ENCODE results near the gene COPE. TPM values are rescaled to one million over a fixed set of nuclear protein-coding genes. Genes with fewer than 3 reads are reported as not detected.
A peak's percentile ranks its signal among the peaks of the same experiment; 100 is the strongest.

The COPE gene
- total and polyA plus RNA-seq, 3 donors from 2014 or later: 343 to 692 (median 490) TPM

DNA sequence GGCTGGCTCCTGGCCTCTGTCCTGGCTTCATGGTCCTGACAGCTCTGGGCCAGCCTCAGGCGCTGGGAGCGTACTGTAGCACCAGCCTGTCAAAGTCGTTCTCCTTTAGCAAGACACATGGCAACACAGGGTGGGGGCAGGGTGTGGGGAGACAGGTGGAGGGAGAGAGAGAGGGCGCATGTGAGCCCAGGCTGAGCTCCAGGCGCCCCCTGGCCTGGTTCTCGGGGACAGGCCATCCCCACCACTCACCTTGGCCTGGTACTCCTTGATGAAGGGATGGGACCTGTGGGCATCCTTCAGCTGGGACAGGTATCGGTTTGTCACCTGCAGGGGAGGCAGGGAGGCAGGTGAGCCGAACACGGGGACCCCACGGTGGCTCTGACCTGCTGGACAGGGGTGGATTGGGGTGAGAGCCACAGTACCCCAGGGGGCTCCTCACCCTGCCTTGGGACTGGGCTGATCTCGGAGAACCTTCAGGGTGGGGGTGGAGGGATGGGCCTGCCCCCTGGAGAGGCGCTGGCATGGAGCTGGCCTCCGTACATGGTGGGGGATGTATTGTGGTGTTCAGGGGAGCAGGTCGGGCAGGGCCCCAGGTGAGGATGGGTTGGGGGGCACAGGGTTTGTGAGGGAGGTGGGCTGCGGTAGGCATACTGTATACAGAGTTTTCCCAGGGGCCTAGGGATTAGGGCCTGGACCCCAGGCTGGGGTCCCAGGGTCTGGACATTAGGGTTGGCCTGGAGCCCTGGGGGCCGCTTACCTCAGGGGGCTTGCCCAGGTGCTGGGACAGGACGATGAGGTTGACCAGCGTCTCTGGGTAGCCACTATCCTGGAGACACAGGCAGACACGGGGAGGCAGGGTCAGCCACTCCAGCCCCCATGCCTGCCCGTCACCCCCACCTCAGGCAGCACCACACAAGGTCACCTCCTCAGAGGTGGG lies 19.3 kb downstream of the COPE start:
- no peak overlapping the region for H3K27ac ChIP-seq
- WGBS, 2 donors: 81 to 85% methylated on average over 7 to 19 of the region's 20 CpGs
- no peaks in the 10 kb centered on the region for H3K27me3 ChIP-seq
- H3K4me3 ChIP-seq: no peak overlapping the region
- TF ChIP-seq POLR2A (IDR thresholded peaks at IDR 0.05): no peak
- TF ChIP-seq, protein P1, sequence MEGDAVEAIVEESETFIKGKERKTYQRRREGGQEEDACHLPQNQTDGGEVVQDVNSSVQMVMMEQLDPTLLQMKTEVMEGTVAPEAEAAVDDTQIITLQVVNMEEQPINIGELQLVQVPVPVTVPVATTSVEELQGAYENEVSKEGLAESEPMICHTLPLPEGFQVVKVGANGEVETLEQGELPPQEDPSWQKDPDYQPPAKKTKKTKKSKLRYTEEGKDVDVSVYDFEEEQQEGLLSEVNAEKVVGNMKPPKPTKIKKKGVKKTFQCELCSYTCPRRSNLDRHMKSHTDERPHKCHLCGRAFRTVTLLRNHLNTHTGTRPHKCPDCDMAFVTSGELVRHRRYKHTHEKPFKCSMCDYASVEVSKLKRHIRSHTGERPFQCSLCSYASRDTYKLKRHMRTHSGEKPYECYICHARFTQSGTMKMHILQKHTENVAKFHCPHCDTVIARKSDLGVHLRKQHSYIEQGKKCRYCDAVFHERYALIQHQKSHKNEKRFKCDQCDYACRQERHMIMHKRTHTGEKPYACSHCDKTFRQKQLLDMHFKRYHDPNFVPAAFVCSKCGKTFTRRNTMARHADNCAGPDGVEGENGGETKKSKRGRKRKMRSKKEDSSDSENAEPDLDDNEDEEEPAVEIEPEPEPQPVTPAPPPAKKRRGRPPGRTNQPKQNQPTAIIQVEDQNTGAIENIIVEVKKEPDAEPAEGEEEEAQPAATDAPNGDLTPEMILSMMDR (IDR thresholded peaks at IDR 0.05): no peak
- no peaks in the 10 kb centered on the region for H3K36me3 ChIP-seq (ENCODE audit: low read depth, missing control alignments)
- no peaks in the 10 kb centered on the region for H3K9me3 ChIP-seq
- peaks cover 13% of the 10 kb centered on the region for H3K4me1 ChIP-seq
- intact Hi-C loops (cut with DNase I; ENCODE audit: low total_unique reads): no loop called here
- no peak for DNase-seq

GRCh38 chr19:18898607-18899408 lies 20.4 kb downstream of the COPE start:
- WGBS, 2 donors: 69 to 76% methylated on average over 16 to 18 of the region's 18 CpGs
- H3K4me3 ChIP-seq: no peak overlapping the region
- intact Hi-C loops (cut with DNase I; ENCODE audit: low total_unique reads): no loop called here
- no peak for DNase-seq
- peaks cover 21% of the 10 kb centered on the region for H3K4me1 ChIP-seq
- H3K27me3 ChIP-seq: no peaks in the 10 kb centered on the region
- TF ChIP-seq POLR2A (IDR thresholded peaks at IDR 0.05): no peak
- TF ChIP-seq, protein P1 (IDR thresholded peaks at IDR 0.05): no peak
- no peaks in the 10 kb centered on the region for H3K36me3 ChIP-seq (ENCODE audit: low read depth, missing control alignments)
- H3K27ac ChIP-seq: peak overlapping the region in 1 of 2 donors; percentile 56
- H3K9me3 ChIP-seq: no peaks in the 10 kb centered on the region

DNA sequence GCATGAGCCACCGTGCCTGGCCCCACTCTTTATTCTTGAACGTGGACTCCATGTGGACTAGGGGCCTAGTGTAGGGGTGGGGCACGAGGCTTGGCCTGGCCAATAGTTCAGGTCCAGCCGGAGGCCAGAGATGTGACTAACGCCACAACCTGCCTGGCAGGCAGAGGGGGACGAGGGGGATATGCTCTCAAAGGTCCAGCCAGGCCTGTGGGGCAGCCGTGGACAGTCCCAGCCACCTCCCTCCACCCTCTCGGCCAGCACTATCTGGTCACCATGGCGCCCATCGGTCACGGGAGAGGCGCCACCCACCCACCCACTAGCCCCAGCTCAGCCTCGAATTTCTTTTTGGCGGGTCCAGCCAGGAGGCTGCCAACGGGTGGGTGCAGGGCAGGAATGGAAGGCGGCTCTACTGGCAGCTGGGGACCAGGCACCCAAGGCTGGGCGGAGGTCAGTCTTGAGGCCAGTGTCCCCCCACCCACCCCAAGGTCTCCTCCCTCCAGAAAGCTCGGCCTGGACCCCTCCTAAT lies 21.0 kb downstream of the COPE start:
- Histone ChIP-seq H3K27ac (peak overlapping the region in 1 of 2 donors; percentile 56), H3K27me3 (no peaks in the 10 kb centered on the region), H3K9me3 (no peaks in the 10 kb centered on the region), H3K4me3 (no peak overlapping the region), H3K4me1 (peaks cover 21% of the 10 kb centered on the region), H3K36me3 (ENCODE audit: low read depth, missing control alignments) (no peaks in the 10 kb centered on the region)
- TF ChIP-seq POLR2A (IDR thresholded peaks at IDR 0.05): no peak
- TF ChIP-seq, protein P1 (IDR thresholded peaks at IDR 0.05): no peak
- intact Hi-C loops (cut with DNase I; ENCODE audit: low total_unique reads): no loop called here
- WGBS, 2 donors: 52 to 62% methylated on average over 5 to 16 of the region's 18 CpGs
- DNase-seq: no peak

DNA sequence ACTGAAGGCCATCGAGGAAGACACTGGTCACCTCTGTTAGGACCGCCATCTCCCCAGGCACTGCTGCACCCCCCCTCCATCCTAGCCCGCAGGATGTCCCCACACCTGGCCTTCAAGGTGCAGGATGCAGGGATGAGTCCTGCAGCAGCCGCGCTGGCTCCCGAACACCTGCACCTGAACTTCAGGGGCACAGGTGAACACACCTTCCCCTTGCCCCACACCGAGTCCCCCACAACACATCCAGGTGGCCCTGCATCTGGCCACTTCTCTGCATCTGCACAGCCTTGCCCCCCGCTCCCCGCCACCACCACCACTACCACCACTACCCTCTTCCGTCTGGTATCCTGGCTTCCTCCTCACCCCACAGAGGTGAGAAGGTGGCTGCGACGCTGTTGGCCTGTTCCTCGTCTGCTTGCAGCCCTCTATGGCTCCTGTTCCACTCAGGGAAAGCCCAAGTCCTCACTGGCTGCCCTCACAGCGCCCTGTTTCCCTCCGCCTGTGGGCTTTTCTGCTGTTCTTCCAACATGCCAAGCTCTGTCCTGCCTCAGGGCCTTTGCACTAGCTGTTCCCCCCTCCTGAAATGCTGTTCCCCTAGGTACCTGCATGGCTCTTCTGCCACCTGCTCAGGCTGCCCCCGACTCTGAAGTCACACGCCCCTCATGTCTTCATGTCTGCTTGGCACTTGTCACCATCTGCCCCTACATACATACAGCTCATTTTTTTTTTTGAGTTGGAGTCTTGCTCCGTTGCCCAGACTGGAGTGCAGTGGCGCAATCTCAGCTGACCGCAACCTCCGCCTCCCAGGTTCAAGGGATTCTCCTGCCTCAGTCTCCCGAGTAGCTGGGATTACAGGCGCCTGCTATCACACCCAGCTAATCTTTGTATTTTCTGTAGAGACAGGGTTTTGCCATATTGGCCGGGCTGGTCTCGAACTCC lies 21.8 kb downstream of the COPE start:
- Histone ChIP-seq H3K27ac (no peak overlapping the region), H3K36me3 (ENCODE audit: low read depth, missing control alignments) (no peaks in the 10 kb centered on the region), H3K4me1 (peaks cover 21% of the 10 kb centered on the region), H3K4me3 (no peak overlapping the region), H3K9me3 (no peaks in the 10 kb centered on the region), H3K27me3 (no peaks in the 10 kb centered on the region)
- intact Hi-C loops (cut with DNase I; ENCODE audit: low total_unique reads): no loop called here
- no peak for TF ChIP-seq POLR2A (IDR thresholded peaks at IDR 0.05)
- TF ChIP-seq, protein P1 (IDR thresholded peaks at IDR 0.05): no peak
- DNase-seq: no peak
- 89 to 92% methylated on average over 18 to 25 of the region's 25 CpGs for WGBS, 2 donors

All from testis (tissue), 3 donors.